Measurements from ENCODE around the gene GSK3A. TPM values are rescaled to one million over a fixed set of nuclear protein-coding genes. Genes with fewer than 3 reads are reported as not detected.
"Not testable (repeated sequence)": the region's sequence is repeated elsewhere in the genome, so short reads cannot be mapped to it uniquely, and the experiment has no call there.

GSK3A gene
- total RNA-seq, 2 donors from 2014 or later: 31.7 to 34.4 TPM

DNA sequence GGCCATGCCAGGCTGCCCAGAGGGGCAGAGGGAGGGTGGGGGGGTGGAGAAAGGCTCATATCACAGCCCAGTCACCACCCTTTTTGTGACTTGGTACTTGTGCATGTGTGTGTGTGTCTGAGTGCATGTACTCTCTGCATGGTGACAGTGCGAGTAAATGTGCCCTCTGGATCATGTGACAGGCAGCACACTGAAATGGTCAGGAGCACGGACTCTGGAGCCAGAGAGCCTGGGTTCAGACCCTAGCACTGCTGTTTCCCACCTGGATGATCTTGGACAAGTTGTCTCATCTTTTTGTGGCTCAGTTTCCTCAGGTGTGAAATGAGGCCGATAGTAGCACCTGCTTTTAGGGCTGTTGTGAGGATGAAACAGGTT, 28.6 kb upstream of the GSK3A start:
- intact Hi-C loops (cut with DNase I): no loop called here
- ATAC-seq (no peak), DNase-seq (no peak)

DNA sequence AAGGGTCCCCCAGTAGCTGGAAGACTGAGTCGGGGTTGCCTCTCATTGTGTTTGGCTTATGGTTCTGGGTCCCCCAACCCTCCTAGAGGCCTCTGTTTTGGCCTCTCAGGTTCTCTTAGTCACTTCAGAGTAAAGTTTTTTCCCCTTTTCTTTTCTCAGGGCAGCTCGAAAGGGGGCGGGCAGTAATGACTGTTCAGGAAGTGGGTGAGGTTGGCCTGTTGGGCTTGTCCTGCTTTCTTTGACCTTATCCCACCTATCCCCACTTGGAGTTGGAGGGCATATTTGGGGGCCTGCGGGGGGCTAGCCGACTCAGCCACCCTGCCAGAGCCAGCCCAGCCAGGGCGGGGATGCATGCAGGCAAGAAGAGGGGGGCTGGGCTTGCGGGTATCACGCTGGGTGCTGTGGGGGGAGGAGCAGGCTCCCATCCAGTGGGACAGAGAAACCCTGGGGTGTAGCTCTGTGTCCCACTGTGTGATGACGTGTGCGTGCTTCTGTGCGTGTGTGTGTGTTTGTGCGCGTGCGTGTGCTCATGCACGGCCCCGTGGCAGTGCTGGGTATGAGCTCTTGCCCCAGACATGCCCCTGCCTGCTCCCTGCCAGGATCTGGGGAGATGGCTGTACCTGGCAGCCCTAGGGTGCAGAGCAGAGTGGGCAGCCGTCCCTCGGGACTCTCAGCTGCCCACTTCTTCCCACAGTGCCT, 28.1 kb upstream of the GSK3A start:
- DNase-seq: peak; percentile 58
- ATAC-seq: peak in 1 of 2 donors; percentile 3
- intact Hi-C loops (cut with DNase I): no loop called here

DNA sequence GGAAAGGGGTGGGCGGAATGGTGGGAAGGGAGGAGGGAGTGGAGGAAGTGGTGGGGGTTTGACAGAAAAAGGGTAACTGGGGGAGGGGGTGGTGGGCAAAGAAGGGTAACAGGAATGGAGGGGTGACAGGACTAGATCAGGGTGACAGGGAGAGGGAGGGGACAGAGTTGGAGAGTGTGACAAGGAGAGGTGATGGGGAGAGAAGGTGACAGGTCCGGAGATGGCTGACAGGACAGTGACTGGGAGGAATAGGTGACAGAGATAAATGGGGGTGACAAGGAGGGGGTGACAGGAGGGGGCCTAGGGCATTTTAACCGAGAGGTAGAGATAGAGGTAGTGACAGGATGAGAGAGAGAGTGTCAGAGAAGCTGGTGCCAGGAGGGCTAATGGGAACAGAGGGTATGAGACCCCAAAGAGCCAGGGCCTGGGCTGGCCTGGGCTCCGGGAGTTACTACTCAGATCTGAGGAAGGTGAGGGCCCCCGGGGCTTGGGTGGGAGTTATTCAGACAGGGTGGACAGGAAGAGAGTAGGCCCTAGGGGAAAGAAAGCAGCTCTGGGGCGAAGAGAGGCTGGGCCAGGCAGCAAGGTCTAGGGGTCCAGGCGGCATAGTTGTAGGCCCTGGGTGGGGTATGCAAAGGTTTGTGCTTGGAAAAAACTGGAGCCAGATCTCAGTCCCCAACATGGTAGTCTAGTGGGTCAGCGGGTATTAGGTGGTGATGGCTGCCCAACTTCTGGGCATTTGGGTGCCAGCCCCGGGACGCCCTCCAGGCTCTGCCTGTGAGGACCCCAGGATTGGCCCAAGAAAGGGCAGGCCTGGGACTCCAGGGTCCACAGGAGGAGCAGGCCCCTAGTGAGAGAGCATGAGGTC, 27.3 kb upstream of the GSK3A start:
- intact Hi-C loops (cut with DNase I): no loop called here
- DNase-seq (peak; percentile 20), ATAC-seq (no peak)

DNA sequence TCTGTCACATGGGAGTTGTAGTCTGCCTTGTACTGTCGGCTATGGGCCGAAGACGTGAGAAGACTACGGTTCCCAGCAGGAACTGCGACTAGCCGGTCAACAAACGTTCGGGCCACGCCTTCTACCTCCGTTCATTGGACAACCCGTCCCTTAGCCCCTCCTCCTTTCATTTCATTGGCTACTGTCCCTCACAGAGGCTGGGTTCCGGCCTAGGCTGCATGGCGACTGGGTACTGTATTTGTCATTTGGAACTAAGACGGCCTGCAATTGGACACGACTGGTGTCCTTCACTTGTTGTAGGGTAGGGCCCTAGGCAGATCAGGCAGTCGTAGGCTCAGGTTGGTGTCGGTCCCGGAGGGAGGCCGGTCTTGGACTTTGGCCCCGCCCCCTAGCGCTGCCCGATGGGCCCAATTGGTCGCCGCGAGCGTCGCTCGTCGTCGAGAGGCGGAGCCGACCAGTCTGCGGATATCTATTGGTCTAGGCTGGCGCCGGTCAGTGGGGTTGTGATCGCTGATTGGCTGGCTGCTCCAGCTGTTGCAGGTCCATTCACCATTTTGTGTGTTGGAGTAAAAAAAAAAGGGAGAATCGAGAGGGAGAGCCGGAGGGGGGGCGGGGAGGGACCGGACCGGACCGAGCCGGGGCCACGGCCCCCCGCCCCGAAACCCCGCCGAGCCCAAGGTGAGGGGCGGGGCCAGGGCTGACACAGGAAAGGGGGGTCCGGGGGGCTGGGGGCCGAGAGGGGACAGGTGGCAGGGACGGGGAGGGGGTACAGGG, 26.5 kb upstream of the GSK3A start, which contains the start of gene CIC:
Gene CIC (plus strand): TSS at position 549 of the 774 bp plus-strand sequence. CDS start 2,532 bp downstream, outside the sequence.
- peak; percentile 100 for DNase-seq
- peak; percentile 85 to 92 for ATAC-seq
- intact Hi-C loops (cut with DNase I): no loop called here

DNA sequence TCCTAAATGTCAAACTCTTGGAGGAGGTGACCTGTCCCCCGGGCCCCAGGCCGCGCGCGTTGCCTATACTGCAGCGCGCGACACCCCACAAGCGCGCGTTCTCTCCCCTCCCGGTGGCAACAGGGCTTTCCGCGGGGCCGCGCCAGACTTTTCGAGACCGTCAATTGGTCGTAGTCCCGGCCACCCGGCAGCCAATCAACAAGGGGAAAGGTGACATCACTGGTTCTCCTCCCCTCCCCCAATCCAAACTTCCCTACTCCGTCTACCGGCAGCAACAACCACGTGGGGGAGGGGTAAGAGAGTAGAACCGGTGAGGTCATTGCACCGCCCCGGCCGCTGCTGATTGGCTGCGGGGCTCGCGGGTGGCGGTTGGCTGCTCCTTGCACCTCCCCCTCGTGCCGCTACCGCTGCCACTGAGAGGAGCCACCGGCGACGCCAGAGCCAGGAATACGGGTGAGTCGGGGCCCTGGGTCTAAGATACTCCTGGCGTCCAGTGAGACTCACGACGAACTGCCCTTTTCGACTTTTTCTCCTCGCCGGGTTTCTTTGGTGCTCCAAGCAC, 25.8 kb upstream of the GSK3A start:
- ATAC-seq: peak; percentile 81 to 86
- peak; percentile 99 for DNase-seq
- intact Hi-C loops (cut with DNase I): no loop called here

DNA sequence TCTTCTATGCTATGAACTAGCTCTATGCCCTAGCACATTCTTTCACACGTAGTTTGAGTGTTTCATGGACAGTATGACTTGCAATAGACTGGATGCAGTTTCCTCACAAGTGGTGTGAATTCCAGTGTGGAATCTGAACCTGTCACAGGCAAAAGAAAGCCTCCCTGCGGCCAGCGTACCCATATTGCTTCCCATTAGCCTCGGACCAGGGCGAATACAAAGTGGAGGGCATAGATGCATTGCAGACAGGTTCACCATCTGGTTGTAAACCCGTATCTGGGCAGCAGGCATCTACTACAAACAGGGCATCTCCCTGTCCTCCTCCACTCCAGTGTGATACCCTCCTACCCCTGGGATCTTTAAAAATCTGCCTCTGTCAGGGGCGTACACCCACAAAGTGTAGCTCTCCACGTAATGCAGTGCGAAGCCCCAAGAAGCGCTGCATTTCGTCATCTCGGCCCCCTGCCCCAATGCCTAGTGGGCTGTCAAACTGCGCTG, 25.3 kb upstream of the GSK3A start:
- ATAC-seq: no peak
- no peak for DNase-seq
- intact Hi-C loops (cut with DNase I): no loop called here

DNA sequence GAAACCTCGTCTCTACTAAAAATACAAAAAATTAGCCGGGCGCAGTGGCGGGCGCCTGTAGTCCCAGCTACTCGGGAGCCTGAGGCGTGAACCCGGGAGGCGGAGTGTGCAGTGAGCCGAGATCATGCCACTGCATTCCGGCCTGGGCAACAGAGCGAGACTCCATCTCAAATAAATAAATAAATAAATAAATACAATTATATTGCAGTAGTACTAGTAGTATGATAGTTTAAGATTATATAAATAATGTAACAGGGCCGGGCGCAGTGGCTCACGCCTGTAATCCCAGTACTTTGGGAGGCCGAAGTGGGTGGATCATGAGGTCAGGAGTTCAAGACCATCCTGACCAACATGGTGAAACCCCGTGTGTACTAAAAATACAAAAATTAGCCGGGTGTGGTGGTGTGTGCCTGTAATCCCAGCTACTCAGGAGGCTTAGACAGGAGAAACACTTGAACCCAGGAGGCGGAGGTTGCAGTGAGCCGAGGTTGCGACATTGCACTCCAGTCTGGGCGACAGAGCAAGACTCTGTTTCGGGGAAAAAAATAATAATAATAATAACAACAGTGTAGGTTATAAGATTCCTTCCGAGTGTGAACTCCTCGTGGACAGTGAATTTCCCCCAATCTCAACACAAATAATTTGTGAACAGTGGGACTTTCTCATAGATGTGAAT, 24.7 kb upstream of the GSK3A start:
- intact Hi-C loops (cut with DNase I); DNase-seq; ATAC-seq: not testable (repeated sequence)

DNA sequence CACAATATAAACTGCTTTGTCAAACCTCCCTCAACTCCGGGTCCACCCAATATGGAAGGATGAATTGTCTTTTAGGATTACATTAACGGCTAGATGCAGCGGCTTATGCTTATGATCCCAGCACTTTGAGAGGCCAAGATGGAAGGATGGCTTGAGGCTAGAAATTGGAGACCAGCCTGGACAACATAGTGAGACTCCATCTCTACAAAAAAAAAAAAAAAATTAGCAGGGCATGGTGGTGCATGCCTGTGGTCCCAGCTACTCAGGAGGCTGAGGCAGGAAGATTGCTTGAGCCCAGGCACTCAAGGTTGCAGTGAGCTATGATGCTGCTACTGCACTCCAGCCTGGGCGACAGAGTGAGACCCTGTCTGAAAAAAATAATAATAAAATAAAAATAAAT, 23.7 kb upstream of the GSK3A start:
- DNase-seq; ATAC-seq; intact Hi-C loops (cut with DNase I): not testable (repeated sequence)

DNA sequence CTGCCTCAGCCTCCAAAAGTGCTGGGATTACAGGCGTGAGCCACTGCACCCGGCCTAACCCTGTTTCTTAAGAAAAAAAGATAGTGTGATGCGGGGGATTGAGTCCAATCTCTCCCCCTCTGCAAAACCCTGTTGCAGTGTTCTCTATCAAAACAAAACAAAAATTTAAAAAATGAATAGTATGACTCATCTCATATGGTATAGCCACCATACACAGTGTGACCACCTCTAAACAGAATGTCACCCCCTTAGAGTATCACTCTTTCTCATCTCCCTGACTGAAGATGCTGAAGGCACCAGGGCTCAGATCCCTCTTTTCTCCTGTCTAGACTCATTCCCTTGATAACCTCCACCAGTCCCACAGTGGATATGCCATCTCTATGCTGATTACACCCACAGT, 19.4 kb upstream of the GSK3A start:
- DNase-seq: no peak
- intact Hi-C loops (cut with DNase I): no loop called here
- ATAC-seq: no peak

DNA sequence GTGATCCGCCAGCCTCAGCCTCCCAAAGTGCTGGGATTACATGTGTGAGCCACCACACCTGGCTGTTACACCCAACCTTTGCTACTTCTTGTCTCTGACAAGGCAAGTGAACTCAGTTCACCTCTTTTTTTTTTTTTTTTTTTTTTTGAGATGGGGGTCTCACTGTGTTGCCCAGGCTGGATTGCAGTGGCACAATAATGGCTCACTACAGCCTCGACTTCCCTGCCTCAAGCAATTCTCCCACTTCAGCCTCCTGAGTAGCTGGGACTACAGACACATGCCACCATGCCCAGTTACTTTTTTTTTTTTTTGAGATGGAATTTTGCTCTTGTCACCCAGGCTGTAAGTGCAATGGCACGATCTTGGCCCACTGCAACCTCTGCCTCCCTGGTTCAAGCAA, 15.4 kb upstream of the GSK3A start:
- DNase-seq; intact Hi-C loops (cut with DNase I); ATAC-seq: not testable (repeated sequence)

DNA sequence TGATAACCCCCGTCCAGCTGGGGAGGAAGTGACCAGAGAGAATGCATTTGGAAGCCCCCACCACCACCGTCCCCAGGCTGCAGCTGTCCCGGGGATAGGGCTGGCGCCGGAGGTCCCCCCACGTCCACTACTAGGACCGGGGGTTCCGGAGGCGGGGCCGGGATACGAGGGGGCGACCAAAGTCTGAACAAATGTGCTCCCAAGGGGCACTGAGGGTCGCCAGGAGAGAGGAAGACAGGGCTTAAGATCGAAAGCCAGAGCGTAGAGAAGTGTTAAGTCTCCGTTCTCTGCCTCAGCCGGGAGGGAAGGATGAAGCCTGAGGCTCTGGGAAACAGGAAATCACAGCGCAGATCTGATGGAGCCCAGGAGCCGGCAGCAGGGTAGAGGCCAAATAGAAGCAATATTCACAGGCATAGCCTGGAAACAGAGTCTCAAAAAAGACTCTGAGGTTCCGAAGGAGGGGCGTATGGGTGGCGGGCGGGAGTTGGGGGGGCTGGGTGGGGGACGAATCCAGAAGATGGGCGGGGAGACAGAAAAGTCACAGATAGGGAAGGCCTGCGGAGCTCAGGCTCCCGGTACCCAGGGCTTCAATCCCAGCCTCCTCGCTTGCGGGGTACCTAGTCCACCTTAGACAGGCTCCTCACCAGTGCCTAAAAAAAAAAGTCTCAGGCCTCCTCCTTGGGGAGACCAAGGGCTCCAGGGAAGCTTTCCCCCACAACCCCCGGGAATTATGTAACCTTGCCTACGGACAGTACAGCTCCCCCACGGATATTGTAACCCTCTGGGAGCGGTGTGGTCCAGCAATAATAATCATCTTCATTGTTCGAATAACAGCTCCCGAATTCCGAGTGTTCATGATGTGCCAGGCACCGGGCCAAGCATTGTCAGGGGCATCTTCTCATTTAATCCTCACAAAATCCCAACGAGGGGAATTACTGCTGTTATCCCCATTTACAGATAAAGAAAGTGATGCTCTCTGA, 13.7 kb upstream of the GSK3A start:
- intact Hi-C loops (cut with DNase I): no loop called here
- ATAC-seq (peak; percentile 4 to 6), DNase-seq (peak; percentile 71)

DNA sequence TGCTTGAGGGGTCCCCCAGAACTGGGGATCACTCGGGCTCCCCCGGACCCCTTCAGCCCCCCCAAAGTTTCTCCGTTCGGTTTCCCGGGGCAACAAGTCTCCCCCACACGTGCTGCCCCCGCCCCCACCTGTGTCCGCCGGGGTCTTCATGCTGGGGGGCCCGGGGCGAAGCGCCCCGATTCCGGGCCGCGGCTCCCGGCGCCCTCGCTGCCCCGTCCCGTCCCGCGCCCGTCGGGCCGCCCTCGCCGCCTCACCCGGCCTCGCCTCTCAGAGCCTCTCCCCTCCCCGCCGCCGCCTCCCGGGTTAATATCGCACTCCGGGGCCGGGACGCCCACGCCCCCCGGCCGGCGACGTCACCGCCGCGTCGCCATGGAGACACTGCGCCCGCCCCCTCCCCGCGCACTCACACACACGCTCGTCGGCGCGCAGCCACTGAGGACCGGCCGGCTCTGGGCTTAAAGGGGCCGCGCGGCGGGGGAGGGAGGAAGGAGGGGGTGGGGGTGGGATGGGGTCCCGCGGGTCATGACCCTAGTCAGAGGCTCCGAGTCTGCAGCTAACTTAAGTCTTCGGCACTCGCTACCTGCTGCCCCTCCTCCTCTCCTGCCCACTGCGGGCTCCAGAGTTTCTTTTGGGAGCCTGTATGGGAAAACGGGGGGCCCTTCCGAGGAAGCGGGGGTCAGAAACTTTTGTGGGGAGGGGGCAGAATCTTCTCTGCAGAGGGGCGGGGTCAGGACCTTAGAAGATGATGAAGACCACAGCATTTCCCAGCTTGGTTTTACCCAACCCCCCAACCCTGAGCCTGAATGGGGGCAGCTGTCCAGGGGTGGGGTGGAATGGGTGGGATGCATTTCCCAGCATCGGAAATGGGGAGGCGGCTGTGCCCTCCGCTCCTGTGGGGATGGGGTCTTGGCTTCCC, 12.7 kb upstream of the GSK3A start, which contains the start of gene ERF:
Gene ERF (minus strand): TSS at position 279 of the 916 bp plus-strand sequence. CDS start 129 bp downstream, at position 150.
- DNase-seq (peak; percentile 95), ATAC-seq (peak; percentile 82 to 89)
- intact Hi-C loops (cut with DNase I): no loop called here

DNA sequence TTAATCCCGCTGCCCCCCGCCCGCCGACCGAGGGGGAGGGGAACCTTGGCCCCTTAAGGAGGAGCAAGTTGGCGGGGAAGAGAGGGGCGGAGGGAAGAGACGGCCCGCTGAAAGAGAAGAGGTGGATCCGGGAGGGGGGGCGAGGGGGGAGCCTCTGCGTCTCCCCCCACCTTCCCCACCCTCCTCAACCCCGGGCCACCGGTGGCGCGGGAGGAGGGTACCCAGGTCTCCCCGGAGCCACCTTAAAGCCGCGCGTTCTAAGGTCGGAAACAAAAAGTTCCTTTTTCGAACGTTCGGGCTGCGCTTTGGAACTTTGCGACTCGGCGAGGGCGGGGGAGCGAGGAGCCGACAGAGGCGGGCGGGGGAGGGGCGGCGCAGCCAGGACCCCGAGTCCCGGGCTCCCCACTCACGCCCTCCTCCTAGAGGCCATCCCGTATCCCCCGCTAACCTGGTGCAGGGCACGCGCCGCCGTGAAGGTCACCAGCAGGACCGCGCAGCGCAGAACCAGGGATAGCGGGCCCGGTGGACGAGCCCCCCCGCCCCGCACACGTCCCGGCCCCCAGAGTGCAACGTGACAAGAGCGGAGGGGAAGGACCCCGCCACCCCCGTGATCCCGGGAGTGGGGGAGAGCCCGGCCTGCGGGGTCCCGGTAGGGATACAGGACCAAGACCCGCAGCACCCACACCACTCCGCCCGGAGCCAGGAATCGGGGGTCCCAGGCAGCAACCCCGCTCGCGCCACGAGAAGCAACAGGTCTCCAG, 11.9 kb upstream of the GSK3A start:
- peak; percentile 26 to 39 for ATAC-seq
- DNase-seq: peak; percentile 76
- intact Hi-C loops (cut with DNase I): no loop called here

DNA sequence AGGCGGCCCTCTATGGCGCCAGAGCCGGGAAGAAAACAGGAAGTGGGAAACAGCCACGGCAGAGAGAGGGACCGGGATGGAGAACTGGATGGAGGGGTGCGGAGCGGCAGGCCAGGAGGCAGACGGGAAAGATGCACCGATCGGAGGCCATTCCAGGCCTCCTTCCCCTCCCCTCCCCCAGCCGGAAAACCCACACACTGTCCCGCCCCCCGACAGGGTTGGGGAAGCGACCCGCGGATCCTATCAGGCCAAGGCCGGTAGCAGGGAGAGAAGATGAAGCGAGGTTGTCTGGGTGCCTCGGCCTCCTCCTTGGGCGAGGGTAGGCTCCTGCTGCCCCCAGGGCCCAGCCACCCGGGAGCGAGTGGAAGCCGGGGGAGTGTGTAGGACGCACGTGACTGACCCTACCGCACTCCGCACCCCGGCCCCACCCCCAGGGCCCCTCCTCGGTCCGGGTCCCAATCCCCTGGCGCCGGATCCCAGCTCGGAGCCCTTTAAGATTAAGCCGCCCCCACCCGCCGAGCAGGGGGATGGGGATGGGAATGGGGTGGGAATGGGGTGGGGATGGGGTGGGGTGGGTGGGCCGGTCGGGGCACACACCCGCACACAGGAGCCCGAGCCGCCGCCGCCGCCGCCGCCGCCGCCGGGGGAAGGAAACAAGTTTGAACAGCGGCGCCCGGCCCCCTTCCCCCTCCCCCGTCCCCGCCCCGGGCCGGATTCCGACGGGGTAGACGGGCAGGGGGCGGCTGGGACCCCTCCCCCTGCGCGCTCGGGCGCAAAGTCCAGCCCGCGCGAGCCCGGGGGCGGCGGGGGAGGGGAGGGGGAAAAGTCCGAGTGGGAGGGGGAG, 11.1 kb upstream of the GSK3A start:
- intact Hi-C loops (cut with DNase I): no loop called here
- DNase-seq: peak; percentile 72

More for the DNA sequence above, 11.1 kb upstream of the GSK3A start:
- ATAC-seq: peak; percentile 9

Data from left cardiac atrium (tissue), 4 donors.